Endothelial cell of umbilical vein (primary cell): Measurements from ENCODE around the gene ACAD11. TPM values are rescaled to one million over a fixed set of nuclear protein-coding genes. Genes with fewer than 3 reads are reported as not detected.

ENCODE experiments used
- BruUV-seq: library from RNA; stranded (reverse); fragments of 400-500 nt; replicated peaks from 2 replicates; lab custom pipeline; 2021; lab: Mats Ljungman, UMichigan
- CTCF ChIA-PET: fragments of 300-600, 350-600 bp; sonication (Branson Sonifier 250); formaldehyde crosslinking; loops from one replicate; lab custom pipeline; 2021; ENCODE audit warnings: antibody characterized with exemption, inconsistent platforms; lab: Charles Lee
- POLR2A ChIA-PET: fragments of 300-600, 350-600 bp; sonication (Branson Sonifier 250); formaldehyde crosslinking; loops from one replicate; lab custom pipeline; 2021; ENCODE audit warnings: antibody characterized with exemption, inconsistent platforms; lab: Charles Lee
- DNase-seq: peaks from one replicate; pipeline ENCODE4 v3.0.0-alpha.2; 2011; ENCODE audit warnings: low read depth, low spot score
- FAIRE-seq: peaks from 2 replicates; lab custom pipeline; 2011; peaks lifted over from hg19 to GRCh38; lab: Jason Lieb, UNC
- H2AFZ ChIP-seq: 2 replicates; pipeline ENCODE4 v1.6.0; 2012; ENCODE audit warnings: low read depth, low read length, control low read depth, inconsistent platforms
- H3K27ac ChIP-seq: 2 replicates; pipeline ENCODE4 v1.5.1; 2011; ENCODE audit warnings: low read depth, mild to moderate bottlenecking, control low read depth, low read length, moderate library complexity; ENCODE audit not compliant: insufficient read depth
- H3K27me3 ChIP-seq, 2 experiments: 2 replicates each; pipeline versions ENCODE4 v1.6.0 to v1.6.1; 2011; ENCODE audit warnings: low read length in 2 of 2, mixed read lengths in 1 of 2; ENCODE audit not compliant: control insufficient read depth in 2 of 2, insufficient read depth in 2 of 2
- H3K36me3 ChIP-seq, 2 experiments: 2 replicates in 1 of 2; 3 replicates in 1 of 2; pipeline ENCODE4 v1.5.1; 2011; ENCODE audit warnings: low read length in 2 of 2, mild to moderate bottlenecking in 1 of 2, moderate library complexity in 1 of 2; ENCODE audit not compliant: control insufficient read depth in 2 of 2, insufficient read depth in 2 of 2; ENCODE audit errors: extremely low read depth in 1 of 2
- H3K4me1 ChIP-seq: 3 replicates; pipeline ENCODE4 v1.5.1; 2011; ENCODE audit warnings: mild to moderate bottlenecking, low read length; ENCODE audit not compliant: control insufficient read depth, insufficient read depth; ENCODE audit errors: extremely low read depth
- H3K4me2 ChIP-seq: 2 replicates; pipeline ENCODE4 v1.6.1; 2011; ENCODE audit warnings: low read length, control low read depth, mixed read lengths; ENCODE audit not compliant: insufficient read depth
- H3K4me3 ChIP-seq, 3 experiments: fragments of 200-600 bp in 1 of 3; sonication (generic), shearing (Covaris generic) in 1 of 3; replicated peaks in 1 of 3; 2 replicates each; pipeline ENCODE4 v1.5.1; 2011 to 2016; ENCODE audit warnings: control low read depth in 3 of 3, low read length in 3 of 3, mild to moderate bottlenecking in 2 of 3, inconsistent platforms in 1 of 3, low read depth in 1 of 3, moderate library complexity in 1 of 3; ENCODE audit not compliant: insufficient read depth in 1 of 3
- H3K79me2 ChIP-seq: 2 replicates; pipeline ENCODE4 v1.6.0; 2012; ENCODE audit warnings: low read length, inconsistent platforms; ENCODE audit not compliant: control insufficient read depth, insufficient read depth
- H3K9ac ChIP-seq: replicated peaks from 2 replicates; pipeline ENCODE3; 2011; ENCODE audit warnings: low read length, control low read depth; ENCODE audit not compliant: insufficient read depth; ENCODE audit errors: extremely low read depth
- H3K9me1 ChIP-seq: replicated peaks from 3 replicates; pipeline ENCODE4 v1.6.0; 2011; ENCODE audit warnings: mild to moderate bottlenecking, low read length; ENCODE audit not compliant: control insufficient read depth, insufficient read depth; ENCODE audit errors: extremely low read depth
- H3K9me3 ChIP-seq: replicated peaks from 2 replicates; pipeline ENCODE4 v1.5.1; 2012; ENCODE audit warnings: low read length, inconsistent platforms; ENCODE audit not compliant: control insufficient read depth, insufficient read depth
- H4K20me1 ChIP-seq: replicated peaks from 2 replicates; pipeline ENCODE3; 2011; ENCODE audit warnings: mild to moderate bottlenecking, low read length; ENCODE audit not compliant: control insufficient read depth, insufficient read depth; ENCODE audit errors: extremely low read depth
- EZH2 ChIP-seq: IDR thresholded peaks from 2 replicates; pipeline ENCODE4 v1.6.1; 2012; ENCODE audit warnings: borderline replicate concordance, low read depth, mild to moderate bottlenecking, moderate library complexity, low read length, inconsistent platforms; ENCODE audit not compliant: severe bottlenecking
- FOS ChIP-seq: IDR thresholded peaks from 2 replicates; pipeline ENCODE4 v1.6.1; 2011; ENCODE audit warnings: mild to moderate bottlenecking, low read length, moderate library complexity, borderline replicate concordance; ENCODE audit not compliant: insufficient read depth
- JUN ChIP-seq: IDR thresholded peaks from 2 replicates; pipeline ENCODE4 v1.6.1; 2011; ENCODE audit warnings: borderline replicate concordance, low read depth; ENCODE audit not compliant: insufficient read length, insufficient read depth
- POLR2AphosphoS5 ChIP-seq: IDR thresholded peaks from 2 replicates; pipeline ENCODE4 v1.6.1; 2012; ENCODE audit warnings: low read depth, mild to moderate bottlenecking, control low read depth, low read length, moderate library complexity; ENCODE audit not compliant: insufficient read depth
- dilution Hi-C: fragments of 300-500 bp; cut with MboI; formaldehyde crosslinking; loops from one replicate; pipeline ENCODE4 v1.15.0; 2019; ENCODE audit warnings: low sequenced_read_pairs; ENCODE audit not compliant: extremely low pct_ligation_motif_present
- intact Hi-C: fragments of 100-400 bp; cut with micrococcal nuclease; formaldehyde crosslinking; loops from one replicate; pipeline ENCODE4 v1.10.0; 2022
- polyA plus RNA-seq, 4 experiments: library from polyadenylated mRNA; depleted of rRNA in 3 of 4; stranded (reverse) in 3 of 4; unstranded in 1 of 4; fragments of >200 nt; gene quantifications; 2 replicates each; pipeline versions ENCODE4 v1.2.1 to v1.2.3, GENCODE V29; 2011 to 2012; ENCODE audit warnings: missing spikeins in 1 of 4
- total RNA-seq: library from RNA; stranded (reverse); gene quantifications from 2 replicates; pipeline ENCODE4 v1.2.3, GENCODE V29; 2021

The ACAD11 gene
- total and polyA plus RNA-seq, 2 donors (not counting 3 experiments of a cell fraction or from before 2014, with no cell fraction given) = 9.6 to 17.9 TPM

DNA sequence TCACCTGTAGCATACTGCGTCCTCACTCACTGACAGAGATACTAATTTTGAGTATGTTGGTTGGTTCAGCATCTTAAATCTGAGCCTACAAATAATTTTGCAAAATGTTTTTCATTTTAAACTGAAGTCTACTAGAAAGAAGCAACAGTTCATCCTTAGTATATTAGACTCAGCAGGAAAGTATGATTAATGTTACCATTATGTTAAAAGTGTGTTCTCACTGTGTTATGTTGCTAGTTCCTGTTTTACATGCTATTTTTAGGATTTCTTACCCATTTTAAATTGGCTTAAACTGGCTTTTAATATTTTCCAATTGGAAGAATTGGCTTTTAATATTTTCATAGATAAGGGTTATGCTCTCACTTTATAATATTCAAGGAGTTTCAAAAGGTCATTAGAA, 36.8 kb downstream of the ACAD11 start:
- Histone ChIP-seq H3K9me3 (no peaks in the 10 kb centered on the region), H3K79me2 (no peaks in the 10 kb centered on the region), H3K9me1 (no peaks in the 10 kb centered on the region), H3K27ac (peak overlapping the region; percentile 85), H2AFZ (no peak overlapping the region), H3K9ac (peak overlapping the region; percentile 61), H3K4me3 (peak overlapping the region in 1 of 3 experiments; percentile 36), H3K27me3 (no peaks in the 10 kb centered on the region), H4K20me1 (no peaks in the 10 kb centered on the region), H3K36me3 (peaks cover 0 to 2% of the 10 kb centered on the region in 2 experiments), H3K4me2 (peak overlapping the region; percentile 94), H3K4me1 (peaks cover 33% of the 10 kb centered on the region)
- dilution Hi-C loops = no loop called here
- CTCF ChIA-PET = interaction anchor here (1.0 to 1.6 kb wide), 9 partner anchors 13 to 87 kb away, joined by 3 to 9 read pairs (median 5); partner anchors contain the start of gene ACKR4
- POLR2A ChIA-PET = no interaction called here
- TF ChIP-seq FOS = no peak
- peak; percentile 26 for TF ChIP-seq JUN
- TF ChIP-seq EZH2 = no peak
- TF ChIP-seq POLR2AphosphoS5 = no peak
- peak; percentile 56 for DNase-seq
- intact Hi-C loops = loop anchor here (1.0 kb wide), 2 partner anchors 8 to 28 kb away; no protein-coding TSS in a partner anchor
- TSS peak; percentile 49 for BruUV-seq
- no peak for FAIRE-seq

DNA sequence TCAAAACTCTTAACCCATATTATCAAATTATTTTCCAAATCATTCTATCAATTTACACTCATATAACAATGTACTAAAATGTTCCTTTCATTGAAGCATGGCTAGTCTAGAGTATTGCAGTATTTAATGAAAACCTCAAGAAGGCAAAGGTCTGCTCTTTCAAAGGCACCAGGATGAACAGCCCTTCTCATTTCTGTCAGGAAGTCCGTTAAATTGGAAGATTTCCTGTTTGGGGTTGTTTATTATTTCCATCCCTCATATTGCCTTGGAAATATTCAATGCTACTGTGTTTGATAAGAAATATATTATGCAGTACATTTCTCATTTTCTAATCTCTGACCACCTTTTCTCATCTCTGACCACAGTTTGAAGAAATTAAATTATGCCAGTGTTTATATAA, 37.5 kb downstream of the ACAD11 start:
- BruUV-seq = no TSS peak

More for the DNA sequence above, 37.5 kb downstream of the ACAD11 start:
- Histone ChIP-seq H3K79me2 (no peaks in the 10 kb centered on the region), H3K9me1 (no peaks in the 10 kb centered on the region), H3K9ac (no peak overlapping the region), H3K4me2 (peak overlapping the region; percentile 94), H3K4me3 (no peak overlapping the region), H3K27me3 (no peaks in the 10 kb centered on the region), H4K20me1 (no peaks in the 10 kb centered on the region), H3K9me3 (no peaks in the 10 kb centered on the region), H3K36me3 (peaks cover 0 to 2% of the 10 kb centered on the region in 2 experiments), H3K4me1 (peaks cover 33% of the 10 kb centered on the region), H3K27ac (peak overlapping the region; percentile 85), H2AFZ (no peak overlapping the region)
- peak; percentile 13 for TF ChIP-seq JUN
- peak; percentile 18 for TF ChIP-seq POLR2AphosphoS5
- TF ChIP-seq FOS = no peak
- POLR2A ChIA-PET = no interaction called here
- peak; percentile 73 for DNase-seq
- FAIRE-seq = peak; percentile 68
- dilution Hi-C loops = no loop called here
- intact Hi-C loops = loop anchor here (1.0 kb wide), 2 partner anchors 8 to 28 kb away; no protein-coding TSS in a partner anchor
- CTCF ChIA-PET = no interaction called here
